Breast epithelium (tissue), 4 donors: ENCODE data around the gene TEX264. TPM values are rescaled to one million over a fixed set of nuclear protein-coding genes. Genes with fewer than 3 reads are reported as not detected.

Experiments used
- DNase-seq, 2 donors: peaks; one replicate each; pipeline ENCODE4 v3.0.0-alpha.2; 2019; ENCODE audit warnings: low spot score in 2 of 2
- H3K27ac ChIP-seq, 2 donors: fragments of 200-600 bp; sonication (generic) in 1 of 2; one replicate each; pipeline ENCODE4 v1.5.1; 2016 to 2019; ENCODE audit warnings: mild to moderate bottlenecking in 1 of 2
- H3K27me3 ChIP-seq, 2 donors: fragments of 200-600 bp; sonication (generic) in 1 of 2; one replicate each; pipeline versions ENCODE4 v1.5.1 to v1.6.0; 2017 to 2019; ENCODE audit warnings: control low read depth in 1 of 2, mild to moderate bottlenecking in 1 of 2
- H3K36me3 ChIP-seq: fragments of 200-600 bp; one replicate; pipeline ENCODE4 v1.5.1; 2019
- H3K4me1 ChIP-seq, 2 donors: fragments of 200-600 bp; sonication (generic); one replicate each; pipeline ENCODE4 v1.5.1; 2016 to 2019; ENCODE audit warnings: control low read depth in 1 of 2
- H3K4me3 ChIP-seq, 3 donors: fragments of 200-600 bp; sonication (generic); 1 replicate in 2 of 3; 2 replicates in 1 of 3; pipeline ENCODE4 v1.5.1; 2016 to 2019; ENCODE audit warnings: mild to moderate bottlenecking in 3 of 3, moderate library complexity in 2 of 3
- H3K9me3 ChIP-seq, 2 donors: fragments of 200-600 bp; sonication (generic) in 1 of 2; one replicate each; pipeline ENCODE4 v1.5.1; 2016 to 2019; ENCODE audit warnings: control low read depth in 1 of 2
- CTCF ChIP-seq, 3 donors: fragments of 450-650 bp; IDR thresholded peaks; one replicate each; pipeline ENCODE4 v1.5.1; 2016 to 2017; ENCODE audit warnings: antibody characterized with exemption in 3 of 3, mild to moderate bottlenecking in 3 of 3, moderate library complexity in 3 of 3
- POLR2A ChIP-seq: fragments of 450-650 bp; IDR thresholded peaks from one replicate; pipeline ENCODE4 v1.6.1; 2016; ENCODE audit warnings: antibody characterized with exemption, mild to moderate bottlenecking, moderate library complexity
- POLR2AphosphoS5 ChIP-seq, 3 donors: sonication (generic); formaldehyde crosslinking; IDR thresholded peaks; one replicate each; pipeline ENCODE4 v1.6.1; 2017; ENCODE audit warnings: antibody characterized with exemption in 3 of 3
- intact Hi-C: fragments of 100-400 bp; cut with DNase I; formaldehyde crosslinking; loops from one replicate; pipeline ENCODE4 v1.15.1; 2023; ENCODE audit warnings: low total_unique reads
- total RNA-seq, 3 donors: library from RNA; depleted of rRNA; stranded (reverse); fragments of >200 nt; gene quantifications; one replicate each; pipeline ENCODE4 v1.1.0, GENCODE V29; 2016

Gene TEX264
- total RNA-seq, 3 donors from 2014 or later = 55.7 to 94.3 (median 80.5) TPM

- no peaks in the 10 kb centered on the region for H3K27me3 ChIP-seq
- H3K36me3 ChIP-seq = no peaks in the 10 kb centered on the region
- intact Hi-C loops = no loop called here
- peak; percentile 55 to 82 for DNase-seq
- TF ChIP-seq POLR2AphosphoS5 (IDR thresholded peaks at IDR 0.05) = no peak
- TF ChIP-seq CTCF (IDR thresholded peaks at IDR 0.05) = no peak
- no peak for TF ChIP-seq POLR2A
- H3K27ac ChIP-seq = no peak within 1 kb of the TSS
- no peaks in the 10 kb centered on the region for H3K4me1 ChIP-seq
- peak within 1 kb of the TSS; percentile 20 to 60 (median 41) for H3K4me3 ChIP-seq
- no peaks in the 10 kb centered on the region for H3K9me3 ChIP-seq
Observed at GRCh38 chr3:51706788-51707731, 36.0 kb downstream of the TEX264 start, which contains the start of gene GRM2. Gene GRM2, plus strand, starts transcription at chr3:51707068. Its CDS starts 1,916 bp downstream, at chr3:51708984.

GRCh38 chr3:51708216-51708845 is 37.3 kb downstream of the TEX264 start:
- no peak overlapping the region for H3K4me3 ChIP-seq
- H3K27ac ChIP-seq = no peak overlapping the region
- no peaks in the 10 kb centered on the region for H3K27me3 ChIP-seq
- no peaks in the 10 kb centered on the region for H3K9me3 ChIP-seq
- DNase-seq = peak in 1 of 2 donors; percentile 9
- TF ChIP-seq POLR2AphosphoS5 (IDR thresholded peaks at IDR 0.05) = no peak
- TF ChIP-seq CTCF (IDR thresholded peaks at IDR 0.05) = no peak
- TF ChIP-seq POLR2A = no peak
- intact Hi-C loops = no loop called here
- no peaks in the 10 kb centered on the region for H3K4me1 ChIP-seq
- H3K36me3 ChIP-seq = no peaks in the 10 kb centered on the region

- no peak overlapping the region for H3K27ac ChIP-seq
- no peaks in the 10 kb centered on the region for H3K9me3 ChIP-seq
- intact Hi-C loops = no loop called here
- TF ChIP-seq POLR2AphosphoS5 (IDR thresholded peaks at IDR 0.05) = no peak
- peak in 1 of 2 donors; percentile 38 for DNase-seq
- no peaks in the 10 kb centered on the region for H3K4me1 ChIP-seq
- H3K4me3 ChIP-seq = no peak overlapping the region
- no peaks in the 10 kb centered on the region for H3K36me3 ChIP-seq
- no peaks in the 10 kb centered on the region for H3K27me3 ChIP-seq
Observed at GRCh38 chr3:51709004-51709420, 38.0 kb downstream of the TEX264 start.

DNA sequence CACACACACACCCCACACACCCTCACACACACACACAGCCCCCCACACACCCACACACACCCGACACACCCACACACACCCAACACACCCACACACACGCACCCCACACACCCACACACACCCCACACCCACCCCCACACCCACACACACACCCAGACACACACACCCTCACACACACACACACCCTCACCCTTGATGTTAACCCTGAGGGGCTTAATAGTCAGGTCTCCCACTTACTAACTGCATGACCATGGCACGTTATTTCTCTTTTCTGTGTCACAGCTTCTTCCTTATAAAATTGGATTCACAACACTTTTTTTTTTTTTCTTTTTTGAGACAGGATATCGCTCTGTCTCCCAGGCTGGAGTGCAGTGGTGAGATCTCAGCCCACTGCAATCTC is 38.6 kb downstream of the TEX264 start:
- TF ChIP-seq POLR2A (no peak), CTCF (IDR thresholded peaks at IDR 0.05) (no peak), POLR2AphosphoS5 (IDR thresholded peaks at IDR 0.05) (no peak)
- peak in 1 of 2 donors; percentile 30 for DNase-seq
- H3K9me3 ChIP-seq = no peaks in the 10 kb centered on the region
- H3K4me1 ChIP-seq = no peaks in the 10 kb centered on the region
- no peak overlapping the region for H3K27ac ChIP-seq
- H3K36me3 ChIP-seq = no peaks in the 10 kb centered on the region
- intact Hi-C loops = no loop called here
- H3K4me3 ChIP-seq = no peak overlapping the region
- no peaks in the 10 kb centered on the region for H3K27me3 ChIP-seq

DNA sequence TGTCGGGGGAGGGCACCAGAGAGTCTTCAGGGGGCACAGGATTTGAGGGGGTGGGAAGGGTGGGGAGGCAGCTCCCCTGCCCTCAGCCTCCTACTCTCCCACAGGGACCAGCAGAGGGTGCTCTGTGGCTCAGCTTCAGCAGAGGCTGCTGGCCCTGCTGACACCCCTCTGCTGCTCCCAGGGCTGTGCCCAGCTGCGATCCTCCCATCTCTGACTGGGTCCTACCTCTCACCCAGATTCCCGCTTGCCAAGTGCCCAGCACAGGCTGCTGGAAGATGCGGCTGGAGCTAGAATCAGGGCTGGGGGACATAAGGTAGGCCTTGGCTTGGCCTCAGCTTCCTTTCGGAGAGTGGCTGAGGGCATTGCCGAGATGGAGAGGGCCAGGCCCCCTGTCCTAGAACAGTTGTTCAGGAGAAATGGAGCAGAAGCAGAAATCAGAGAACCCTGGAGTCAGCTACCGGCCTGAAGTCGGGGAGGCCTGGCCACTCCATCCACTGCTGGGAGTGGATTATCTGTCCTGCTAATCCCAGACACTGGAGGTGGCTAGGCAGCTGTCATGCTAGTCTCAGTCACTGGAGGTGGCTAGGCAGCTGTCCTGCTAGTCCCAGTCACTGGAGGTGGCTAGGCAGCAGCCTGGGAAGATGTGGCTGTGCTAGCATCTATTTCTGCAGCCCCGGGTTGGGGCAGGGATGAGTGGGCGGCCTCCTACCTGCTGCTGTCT is 39.7 kb downstream of the TEX264 start:
- no peaks in the 10 kb centered on the region for H3K27me3 ChIP-seq
- H3K27ac ChIP-seq = no peak overlapping the region
- DNase-seq = peak in 1 of 2 donors; percentile 33
- H3K36me3 ChIP-seq = no peaks in the 10 kb centered on the region
- no peak overlapping the region for H3K4me3 ChIP-seq
- H3K9me3 ChIP-seq = no peaks in the 10 kb centered on the region
- H3K4me1 ChIP-seq = no peaks in the 10 kb centered on the region
- intact Hi-C loops = no loop called here
- TF ChIP-seq CTCF (IDR thresholded peaks at IDR 0.05) = no peak
